AG09309 (cell line): ENCODE results near the gene ZCCHC24.

Experiments
- DNase-seq: peaks from one replicate; pipeline ENCODE4 v3.0.0-alpha.2; 2010; ENCODE audit warnings: low read depth
- H3K4me3 ChIP-seq: 2 replicates; pipeline ENCODE4 v1.5.1; 2011; ENCODE audit warnings: mild to moderate bottlenecking, low read depth, low read length, moderate library complexity; ENCODE audit not compliant: control insufficient read depth
- CTCF ChIP-seq: IDR thresholded peaks from 2 replicates; pipeline ENCODE4 v1.5.1; 2011; ENCODE audit warnings: mild to moderate bottlenecking, low read depth, low read length, inconsistent platforms; ENCODE audit not compliant: insufficient read depth, control insufficient read depth; ENCODE audit errors: missing control alignments

The ZCCHC24 gene

GRCh38 chr10:79379512-79380124, 65.8 kb downstream of the ZCCHC24 start:
- DNase-seq: no peak
- no peak overlapping the region for H3K4me3 ChIP-seq
- no peak for TF ChIP-seq CTCF

- TF ChIP-seq CTCF: no peak
Measured at GRCh38 chr10:79378647-79379511, 66.5 kb downstream of the ZCCHC24 start.

GRCh38 chr10:79378383-79378646, 67.1 kb downstream of the ZCCHC24 start:
- H3K4me3 ChIP-seq: no peak overlapping the region
- TF ChIP-seq CTCF: no peak

More at GRCh38 chr10:79378647-79379511, 66.5 kb downstream of the ZCCHC24 start:
- DNase-seq: no peak
- H3K4me3 ChIP-seq: no peak overlapping the region

GRCh38 chr10:79377557-79378382, 67.7 kb downstream of the ZCCHC24 start:
- no peak for TF ChIP-seq CTCF
- no peak for DNase-seq
- no peak overlapping the region for H3K4me3 ChIP-seq

More at GRCh38 chr10:79378383-79378646, 67.1 kb downstream of the ZCCHC24 start:
- no peak for DNase-seq

GRCh38 chr10:79376751-79377556, 68.5 kb downstream of the ZCCHC24 start:
- H3K4me3 ChIP-seq: no peak overlapping the region
- DNase-seq: no peak
- no peak for TF ChIP-seq CTCF

- DNase-seq: no peak
- no peak overlapping the region for H3K4me3 ChIP-seq
- TF ChIP-seq CTCF: no peak
Measured at GRCh38 chr10:79376078-79376628, 69.3 kb downstream of the ZCCHC24 start.
